HUDEP-2 (cell line): ENCODE measurements around the gene KCNQ1OT1.

Source experiments
- DNase-seq, 76 experiments: peaks; one replicate each; lab custom pipeline; 2025; ENCODE audit not compliant: unreplicated experiment in 76 of 76; lab: John Stamatoyannopoulos, UW

Gene KCNQ1OT1

DNA sequence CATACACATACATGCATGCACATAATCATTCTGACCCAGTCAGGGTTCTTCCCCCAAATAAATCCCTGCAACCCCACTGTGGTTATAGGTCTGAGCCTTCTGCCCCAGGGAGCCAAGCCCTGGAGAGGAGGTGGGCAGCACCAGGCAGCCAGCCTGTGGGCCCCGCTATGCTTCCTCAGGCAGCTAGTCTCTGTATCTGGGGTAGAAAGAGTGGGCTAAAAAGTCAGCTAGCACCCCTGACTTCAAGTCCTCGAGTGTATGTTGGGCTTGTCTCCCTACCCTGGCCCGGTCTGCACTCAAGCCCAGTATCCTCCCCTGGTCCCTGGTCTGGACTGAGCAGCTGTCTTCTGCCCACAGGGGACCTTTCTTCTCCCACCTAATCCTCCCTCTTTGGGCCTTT is 28.0 kb downstream of the KCNQ1OT1 start:
- DNase-seq = no peak

DNA sequence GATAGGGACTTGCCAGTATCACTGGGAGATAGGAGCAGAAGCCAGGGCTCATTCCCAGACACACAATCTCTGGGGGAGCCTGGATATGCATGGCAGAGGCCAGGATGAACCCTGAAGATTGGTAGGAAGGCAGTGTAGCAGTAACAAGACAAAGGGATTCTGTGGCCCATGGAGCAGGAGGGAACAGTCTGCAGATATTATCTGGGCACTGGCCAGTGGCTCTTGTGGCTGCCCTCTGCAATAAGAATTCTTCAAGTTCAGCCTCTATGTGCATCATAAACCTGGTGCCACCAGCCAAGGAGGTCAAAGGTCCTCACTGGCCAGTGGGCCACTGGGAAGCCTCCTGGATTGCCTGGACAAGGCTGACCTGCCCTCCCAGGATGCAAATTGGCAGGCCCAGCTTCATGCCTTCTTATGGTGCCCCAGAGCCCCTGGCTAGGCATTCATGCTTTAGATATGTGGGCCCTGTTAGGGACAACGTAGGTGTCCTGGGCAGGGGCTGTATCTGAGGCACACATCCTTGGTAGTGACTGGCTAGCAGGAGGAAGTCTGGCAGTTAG is 29.2 kb downstream of the KCNQ1OT1 start:
- DNase-seq = no peak

DNA sequence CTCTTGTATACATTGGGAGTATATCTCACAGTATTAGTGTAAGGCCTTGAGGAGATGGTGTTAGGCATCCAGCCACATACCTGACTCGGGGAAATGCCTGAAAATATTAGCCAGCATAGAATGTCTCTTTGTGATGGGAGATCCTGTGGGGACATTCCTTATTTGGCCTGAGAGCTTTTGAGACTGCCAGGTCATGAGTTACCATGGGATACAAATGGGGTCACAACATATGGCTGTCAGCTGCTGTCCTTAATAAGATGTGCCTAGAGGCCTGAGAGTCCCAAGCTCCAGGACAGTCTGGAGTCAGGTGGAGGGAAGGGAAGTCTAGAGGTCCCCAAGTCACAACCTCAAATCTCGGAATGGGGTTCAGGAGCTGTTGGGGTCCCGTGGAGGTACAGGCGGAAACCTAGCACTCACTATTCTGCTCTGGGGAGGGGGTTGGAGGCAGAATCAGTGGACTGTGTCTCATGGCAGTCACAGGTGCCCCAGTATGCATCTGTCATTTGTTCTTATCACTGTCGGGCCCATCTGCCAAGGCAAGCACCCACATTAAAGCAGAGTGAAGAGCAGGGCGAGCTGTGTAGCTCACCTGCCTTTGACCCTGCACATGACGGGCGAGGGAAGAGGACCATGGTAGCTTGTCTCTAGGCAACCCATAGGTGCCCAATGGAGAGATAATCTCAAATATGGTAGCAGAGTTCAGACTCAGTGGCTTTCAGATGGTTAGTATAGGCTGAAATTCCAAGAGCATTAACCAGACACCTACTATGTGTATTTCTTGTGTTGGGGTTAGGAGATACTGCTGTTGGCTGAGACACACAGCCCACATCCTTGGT is 29.9 kb downstream of the KCNQ1OT1 start:
- no peak for DNase-seq

DNA sequence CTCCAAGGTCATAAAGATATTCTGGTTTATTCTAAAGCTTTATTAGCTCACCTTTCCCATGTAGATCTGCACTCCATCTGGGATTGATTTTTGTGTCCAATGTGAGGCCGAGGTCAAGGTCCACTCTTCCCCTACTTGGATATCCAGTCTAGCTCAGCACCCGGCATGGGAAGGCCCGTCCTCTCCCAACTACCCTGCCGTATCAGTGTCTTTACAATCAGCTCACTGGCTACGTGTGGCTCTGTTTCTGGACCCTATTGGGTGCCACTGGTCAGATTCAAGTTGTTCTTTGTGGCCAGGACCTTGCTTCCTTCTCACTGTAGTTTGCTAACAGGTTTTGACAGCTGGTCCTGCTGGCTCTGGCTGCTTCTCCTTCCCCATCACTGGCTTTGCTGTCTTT is 30.9 kb downstream of the KCNQ1OT1 start:
- no peak for DNase-seq

DNA sequence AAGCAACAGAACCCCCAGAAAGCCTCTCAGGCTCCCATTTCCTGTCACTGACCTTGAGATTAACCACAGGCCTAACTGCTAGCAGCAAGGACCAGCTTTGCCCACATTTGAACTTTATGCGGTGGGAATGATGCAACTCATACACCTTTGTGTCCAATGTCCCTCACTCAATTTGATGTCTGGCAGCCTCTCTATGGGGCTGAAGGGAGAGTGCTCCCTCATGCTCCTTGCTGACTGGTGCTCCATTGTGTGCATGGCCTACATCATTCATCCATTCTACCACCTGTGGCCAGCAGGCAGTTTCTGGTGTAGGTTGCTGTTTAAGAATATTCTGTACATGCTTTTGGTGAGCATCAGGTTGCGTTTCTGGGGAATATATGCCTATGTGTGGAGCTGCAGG is 31.9 kb downstream of the KCNQ1OT1 start:
- DNase-seq = no peak

DNA sequence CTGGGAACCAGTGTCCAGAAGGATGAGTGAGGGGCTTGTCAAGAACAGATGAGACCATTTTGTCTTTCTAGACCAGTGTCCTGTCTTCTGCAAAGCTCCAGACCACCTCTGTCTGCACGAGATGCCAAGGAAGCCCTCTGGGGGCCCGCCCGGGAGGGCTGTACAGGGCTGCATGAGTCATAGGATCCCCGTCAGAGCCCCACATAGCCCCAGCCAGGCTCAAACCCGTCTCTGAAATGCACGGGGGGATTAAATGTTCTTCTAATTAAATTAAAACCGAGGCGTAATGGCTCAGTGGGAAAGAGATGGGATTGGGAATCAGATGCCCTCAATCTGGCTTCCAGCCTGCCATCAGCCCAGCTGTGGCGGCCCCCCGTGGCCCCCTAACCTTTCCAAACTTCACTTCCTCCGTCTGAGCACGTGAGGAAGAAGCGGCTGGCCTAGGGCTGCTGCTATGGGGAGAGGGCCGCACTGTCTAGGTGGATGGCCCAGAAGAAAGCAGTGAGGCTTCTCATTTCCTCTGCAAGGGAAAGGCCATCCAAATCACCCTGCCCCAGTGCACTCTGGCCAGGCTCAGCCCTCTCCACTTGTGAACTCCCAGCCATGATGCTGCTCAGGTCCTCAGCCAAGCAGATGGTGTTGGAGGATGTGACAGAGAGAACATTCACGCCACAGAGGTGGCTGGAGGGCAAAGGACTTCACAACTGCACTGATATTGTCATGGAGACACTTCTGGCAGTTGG is 32.8 kb downstream of the KCNQ1OT1 start:
- DNase-seq = no peak

- DNase-seq = no peak
Observed at GRCh38 chr11:2666401-2666741, 33.4 kb downstream of the KCNQ1OT1 start.

GRCh38 chr11:2665526-2666400 is 34.0 kb downstream of the KCNQ1OT1 start:
- no peak for DNase-seq

- DNase-seq = no peak
Observed at GRCh38 chr11:2664791-2665525, 34.8 kb downstream of the KCNQ1OT1 start.

- no peak for DNase-seq
Observed at GRCh38 chr11:2664376-2664775, 35.4 kb downstream of the KCNQ1OT1 start.

DNA sequence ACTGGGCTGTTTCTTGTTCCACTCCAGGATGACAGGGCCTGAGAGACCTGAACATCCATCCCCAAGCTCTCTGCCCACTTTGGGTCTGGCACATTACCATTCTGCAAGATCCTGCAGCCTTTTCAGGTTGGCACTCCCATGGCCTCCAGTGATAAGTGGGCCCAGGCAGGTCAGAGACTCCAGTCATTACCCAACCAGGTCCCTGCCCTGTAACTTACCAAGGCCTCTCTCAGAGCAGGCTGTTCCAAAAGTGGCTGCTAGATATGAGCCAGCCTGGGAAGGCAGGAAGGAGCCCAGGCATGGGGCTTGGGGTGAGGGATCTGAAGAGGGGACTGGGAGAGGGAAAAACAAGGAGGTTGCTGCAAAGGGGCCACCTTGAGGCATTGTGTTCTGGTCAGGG is 35.9 kb downstream of the KCNQ1OT1 start:
- DNase-seq = no peak

DNA sequence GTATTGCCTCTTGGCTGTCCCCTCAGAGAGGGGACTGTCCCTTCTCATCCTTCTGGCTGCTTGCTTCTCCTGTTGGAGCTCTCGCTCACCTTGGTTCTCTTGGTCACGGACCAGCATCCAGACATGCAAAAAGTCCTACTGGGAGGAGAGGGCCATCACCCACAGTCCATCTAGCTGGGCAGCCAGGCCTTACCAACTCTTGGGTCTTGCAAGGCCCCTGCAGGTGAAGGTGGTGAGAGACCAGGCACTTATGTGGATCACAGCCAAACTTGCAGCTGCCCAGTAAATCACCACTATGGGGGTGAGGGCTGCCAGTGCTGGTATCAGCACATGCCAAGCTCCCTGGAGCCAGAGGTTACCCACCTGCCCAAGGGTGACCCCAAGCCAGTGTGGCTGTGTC is 36.3 kb downstream of the KCNQ1OT1 start:
- DNase-seq = no peak

DNA sequence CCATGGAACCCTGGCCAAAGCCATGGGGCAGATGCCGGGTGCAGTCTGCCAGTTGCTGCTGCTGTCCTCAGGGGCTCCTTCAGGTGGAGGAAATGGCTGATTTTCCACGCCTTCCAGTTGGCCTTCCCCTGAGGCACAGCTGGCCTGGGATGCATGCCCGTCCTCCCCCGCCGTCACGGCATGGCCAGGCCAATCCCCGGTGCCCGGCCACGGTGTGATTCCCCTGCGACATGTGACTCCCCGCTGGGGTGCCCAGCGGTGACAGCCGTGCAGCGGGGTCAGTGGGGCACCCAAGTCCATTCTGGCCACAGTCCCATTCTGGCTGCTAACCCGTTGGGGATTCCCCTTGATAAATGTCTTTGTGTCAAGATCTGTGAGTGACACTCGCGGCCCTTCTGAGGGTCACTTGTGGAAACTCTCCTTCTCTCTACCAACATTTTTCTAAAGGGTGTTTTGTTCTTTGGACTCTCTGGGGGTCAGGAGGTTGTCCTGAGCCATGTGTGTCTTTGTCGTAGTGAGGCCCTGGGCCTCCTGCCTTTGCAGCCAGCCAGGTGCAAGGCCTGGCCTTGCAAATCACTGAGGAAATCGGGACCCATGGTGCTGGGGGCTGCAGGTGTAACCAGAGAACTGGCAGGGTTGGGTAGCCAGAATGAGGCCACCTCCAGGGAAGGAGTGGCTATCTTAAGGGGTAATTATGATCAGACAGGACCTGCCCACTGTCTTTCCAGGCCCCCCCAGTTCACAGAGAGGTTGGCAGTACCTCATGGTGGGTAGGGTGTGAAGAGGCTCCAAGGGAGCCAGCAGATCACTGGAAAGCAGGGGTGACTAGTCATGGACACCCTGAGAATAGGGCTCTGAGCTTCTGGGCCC is 37.1 kb downstream of the KCNQ1OT1 start:
- DNase-seq = no peak

DNA sequence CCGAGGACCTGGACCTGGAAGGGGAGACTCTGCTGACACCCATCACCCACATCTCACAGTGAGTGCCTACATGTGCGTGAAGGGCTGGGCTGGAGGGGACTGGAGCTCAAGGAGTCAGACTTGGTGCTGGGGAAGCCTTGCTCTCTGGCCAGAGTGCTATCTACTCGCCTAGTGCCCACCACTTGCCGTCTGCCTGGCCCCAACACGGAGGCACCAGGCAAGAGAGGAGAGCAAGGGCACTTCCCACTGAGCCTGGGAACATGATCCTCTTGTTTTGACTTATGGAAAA is 37.8 kb downstream of the KCNQ1OT1 start:
- DNase-seq = no peak

- DNase-seq = no peak
Observed at GRCh38 chr11:2661173-2662023, 38.4 kb downstream of the KCNQ1OT1 start.

GRCh38 chr11:2660357-2660939 is 39.3 kb downstream of the KCNQ1OT1 start:
- DNase-seq = no peak

DNA sequence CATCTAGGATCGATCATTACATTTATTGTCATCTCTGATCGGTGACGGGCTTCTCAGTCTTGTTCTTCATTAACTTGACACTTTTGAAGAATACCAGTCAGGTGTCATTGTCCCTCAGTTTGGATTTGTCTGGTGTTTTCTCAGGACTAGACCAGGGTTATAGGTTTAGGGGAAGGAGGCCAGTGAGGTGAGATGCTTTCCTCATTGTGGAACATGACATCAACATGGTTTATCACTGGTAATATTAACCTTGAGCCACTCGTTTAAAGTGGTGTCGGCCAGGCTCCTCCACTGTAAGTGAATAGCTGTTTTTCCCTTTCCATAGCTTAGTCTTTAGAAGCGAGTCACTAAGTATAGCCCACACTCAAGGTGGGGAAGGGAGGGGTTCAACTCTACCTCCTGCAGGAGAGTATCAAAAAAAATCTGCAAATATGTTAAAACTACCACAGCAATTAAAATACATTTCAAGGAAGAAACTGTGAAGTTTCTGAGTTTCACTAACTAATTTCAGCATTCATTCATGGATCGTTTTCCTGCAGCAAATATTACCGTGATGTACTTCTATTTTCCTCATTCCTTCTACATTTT is 42.0 kb downstream of the KCNQ1OT1 start:
- no peak for DNase-seq

GRCh38 chr11:2656859-2657258 is 42.9 kb downstream of the KCNQ1OT1 start:
- DNase-seq = no peak
